CD4-positive, CD25-positive, alpha-beta regulatory T cell (primary cell): Measurements from ENCODE around the gene CAMK1D. TPM values are rescaled to one million over a fixed set of nuclear protein-coding genes. Genes with fewer than 3 reads are reported as not detected.

ENCODE experiments used
- ATAC-seq, 2 donors: fragments of 150-1000 bp; cut with Tn5 transposase; one replicate each; pipeline ENCODE4 v1.10.0; 2021; ENCODE audit warnings: low read depth in 2 of 2, moderate number of reproducible peaks in 2 of 2, moderate library complexity in 1 of 2
- DNase-seq, 3 donors: peaks; one replicate each; pipeline versions ENCODE4 v3.0.0 to v3.0.0-alpha.2; 2012 to 2022; ENCODE audit warnings: mixed read lengths in 1 of 3
- H3K27ac ChIP-seq: one replicate; pipeline ENCODE4 v1.7.0; 2013; ENCODE audit warnings: mild to moderate bottlenecking, low read length; ENCODE audit not compliant: insufficient read depth, poor library complexity, severe bottlenecking
- H3K27me3 ChIP-seq: one replicate; pipeline ENCODE4 v1.7.0; 2013; ENCODE audit warnings: low read length; ENCODE audit not compliant: control insufficient read depth, insufficient read depth
- H3K36me3 ChIP-seq: one replicate; pipeline ENCODE4 v1.7.0; 2013; ENCODE audit warnings: mild to moderate bottlenecking, low read length, moderate library complexity; ENCODE audit not compliant: control insufficient read depth, insufficient read depth
- H3K4me1 ChIP-seq: 2 replicates; pipeline ENCODE4 v1.7.0; 2013; ENCODE audit warnings: mild to moderate bottlenecking, low read length; ENCODE audit not compliant: insufficient read depth, control insufficient read depth, poor library complexity, severe bottlenecking
- H3K4me3 ChIP-seq: one replicate; pipeline ENCODE4 v1.7.0; 2013; ENCODE audit warnings: low read depth, mild to moderate bottlenecking, low read length, moderate library complexity
- H3K9me3 ChIP-seq, 2 experiments: 1 replicate in 1 of 2; 2 replicates in 1 of 2; pipeline ENCODE4 v1.7.0; 2013; ENCODE audit warnings: low read length in 2 of 2, mild to moderate bottlenecking in 1 of 2, moderate library complexity in 1 of 2; ENCODE audit not compliant: control insufficient read depth in 2 of 2
- H3K27ac Mint-ChIP-seq, 3 donors: one replicate each; pipeline ENCODE4 v1.8.0; 2020 to 2022; ENCODE audit warnings: mild to moderate bottlenecking in 3 of 3, mixed read lengths in 3 of 3, moderate library complexity in 2 of 3
- H3K27me3 Mint-ChIP-seq: one replicate; pipeline ENCODE4 v1.8.0; 2022; ENCODE audit warnings: mild to moderate bottlenecking, mixed read lengths
- H3K36me3 Mint-ChIP-seq: one replicate; pipeline ENCODE4 v1.8.0; 2020; ENCODE audit warnings: mixed read lengths
- H3K4me1 Mint-ChIP-seq, 4 donors: one replicate each; pipeline ENCODE4 v1.8.0; 2020 to 2022; ENCODE audit warnings: mixed read lengths in 4 of 4, mild to moderate bottlenecking in 1 of 4
- H3K4me3 Mint-ChIP-seq, 4 donors: one replicate each; pipeline ENCODE4 v1.8.0; 2020 to 2022; ENCODE audit warnings: mild to moderate bottlenecking in 4 of 4, mixed read lengths in 4 of 4, moderate library complexity in 3 of 4
- H3K9me3 Mint-ChIP-seq, 7 donors: one replicate each; pipeline ENCODE4 v1.8.0; 2020 to 2022; ENCODE audit warnings: mixed read lengths in 7 of 7, mild to moderate bottlenecking in 3 of 7, moderate library complexity in 2 of 7
- polyA plus RNA-seq, 4 donors: library from polyadenylated mRNA; unstranded; fragments of 300-500 nt; fragmentation: Illumina TruSeq; gene quantifications; one replicate each; pipeline ENCODE4 v1.2.3, GENCODE V29; 2021
- total RNA-seq: library from RNA; stranded (reverse); gene quantifications from one replicate; pipeline ENCODE4 v1.2.3, GENCODE V29; 2022

The CAMK1D gene
- total and polyA plus RNA-seq, 5 donors from 2014 or later: 4.4 to 25.3 (median 5.2) TPM

GRCh38 chr10:12835709-12836108, 486.4 kb downstream of the CAMK1D start:
- Mint-ChIP-seq H3K4me3 (no peak overlapping the region), H3K27me3 (peaks cover 4% of the 10 kb centered on the region), H3K36me3 (peaks cover 7% of the 10 kb centered on the region), H3K27ac (no peak overlapping the region), H3K4me1 (no peaks in the 10 kb centered on the region), H3K9me3 (peaks cover 0 to 2% (median 0%) of the 10 kb centered on the region in 7 donors)
- no peaks in the 10 kb centered on the region for H3K4me1 ChIP-seq
- H3K4me3 ChIP-seq: no peak overlapping the region
- no peaks in the 10 kb centered on the region for H3K36me3 ChIP-seq
- no peak overlapping the region for H3K27ac ChIP-seq
- ATAC-seq (no peak), DNase-seq (no peak)
- H3K27me3 ChIP-seq: no peaks in the 10 kb centered on the region
- H3K9me3 ChIP-seq: no peaks in the 10 kb centered on the region

GRCh38 chr10:12838366-12838765, 489.0 kb downstream of the CAMK1D start:
- Histone ChIP-seq H3K9me3 (no peaks in the 10 kb centered on the region), H3K4me1 (no peaks in the 10 kb centered on the region), H3K27ac (no peak overlapping the region), H3K36me3 (no peaks in the 10 kb centered on the region), H3K4me3 (no peak overlapping the region), H3K27me3 (no peaks in the 10 kb centered on the region)
- Mint-ChIP-seq H3K4me3 (no peak overlapping the region), H3K27ac (no peak overlapping the region), H3K27me3 (peaks cover 4% of the 10 kb centered on the region), H3K36me3 (no peaks in the 10 kb centered on the region), H3K4me1 (no peaks in the 10 kb centered on the region), H3K9me3 (peaks cover 0 to 2% (median 0%) of the 10 kb centered on the region in 7 donors)
- no peak for DNase-seq
- no peak for ATAC-seq

GRCh38 chr10:12838995-12839927, 489.9 kb downstream of the CAMK1D start:
- Histone ChIP-seq H3K36me3 (no peaks in the 10 kb centered on the region), H3K9me3 (no peaks in the 10 kb centered on the region), H3K27ac (no peak overlapping the region), H3K4me1 (no peaks in the 10 kb centered on the region), H3K4me3 (no peak overlapping the region), H3K27me3 (no peaks in the 10 kb centered on the region)
- ATAC-seq (no peak), DNase-seq (no peak)
- H3K27me3 Mint-ChIP-seq: peaks cover 4% of the 10 kb centered on the region
- no peaks in the 10 kb centered on the region for H3K36me3 Mint-ChIP-seq
- H3K4me1 Mint-ChIP-seq: no peaks in the 10 kb centered on the region
- H3K4me3 Mint-ChIP-seq: no peak overlapping the region
- H3K9me3 Mint-ChIP-seq: peaks cover 0 to 2% (median 0%) of the 10 kb centered on the region in 7 donors
- H3K27ac Mint-ChIP-seq: no peak overlapping the region

DNA sequence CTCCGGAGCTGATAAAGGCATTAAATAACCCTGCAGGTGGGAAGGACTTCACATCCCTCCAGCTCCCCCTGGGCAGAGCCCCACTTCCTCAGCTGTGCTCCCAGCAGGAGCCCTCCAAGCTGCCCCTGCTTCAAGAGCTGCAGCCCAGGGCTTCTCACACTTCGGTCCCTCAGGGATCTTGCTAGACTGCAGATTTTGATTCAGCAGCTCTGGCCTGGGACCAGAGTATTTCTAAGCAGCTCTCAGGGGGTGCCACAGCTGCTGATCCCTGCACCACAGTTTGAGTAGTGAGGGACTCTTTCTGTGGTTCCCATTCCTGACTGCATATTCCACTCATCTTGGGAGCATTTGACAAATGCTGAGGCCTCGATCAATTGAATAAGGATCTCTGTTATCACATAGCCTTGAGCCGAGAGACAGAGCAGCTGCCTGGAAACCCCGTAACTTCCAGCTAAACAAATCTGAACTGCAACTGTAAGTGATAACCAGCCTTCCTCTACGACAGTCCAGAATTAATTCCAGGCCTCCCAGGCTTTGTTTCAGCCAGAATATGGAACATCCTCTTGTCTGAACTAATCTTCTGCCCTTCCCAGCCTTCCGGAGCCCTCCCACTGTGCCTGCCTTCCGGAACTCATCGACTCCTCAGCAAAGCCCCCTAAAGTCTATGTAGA, 490.7 kb downstream of the CAMK1D start:
- Histone ChIP-seq H3K27ac (no peak overlapping the region), H3K27me3 (no peaks in the 10 kb centered on the region), H3K4me1 (no peaks in the 10 kb centered on the region), H3K36me3 (no peaks in the 10 kb centered on the region), H3K4me3 (no peak overlapping the region), H3K9me3 (no peaks in the 10 kb centered on the region)
- H3K4me3 Mint-ChIP-seq: no peak overlapping the region
- no peaks in the 10 kb centered on the region for H3K4me1 Mint-ChIP-seq
- H3K27me3 Mint-ChIP-seq: peaks cover 4% of the 10 kb centered on the region
- no peaks in the 10 kb centered on the region for H3K36me3 Mint-ChIP-seq
- no peak for ATAC-seq
- H3K9me3 Mint-ChIP-seq: peaks cover 0 to 2% (median 0%) of the 10 kb centered on the region in 7 donors
- DNase-seq: no peak
- no peak overlapping the region for H3K27ac Mint-ChIP-seq

- DNase-seq: no peak
- Mint-ChIP-seq H3K9me3 (peaks cover 0 to 2% (median 0%) of the 10 kb centered on the region in 7 donors), H3K4me3 (no peak overlapping the region), H3K36me3 (no peaks in the 10 kb centered on the region), H3K27me3 (peaks cover 4% of the 10 kb centered on the region), H3K27ac (no peak overlapping the region), H3K4me1 (no peaks in the 10 kb centered on the region)
- Histone ChIP-seq H3K36me3 (no peaks in the 10 kb centered on the region), H3K9me3 (no peaks in the 10 kb centered on the region), H3K4me1 (no peaks in the 10 kb centered on the region), H3K27me3 (no peaks in the 10 kb centered on the region), H3K4me3 (no peak overlapping the region), H3K27ac (no peak overlapping the region)
- no peak for ATAC-seq
Observed at GRCh38 chr10:12841426-12841825, 492.1 kb downstream of the CAMK1D start.

GRCh38 chr10:12841826-12842225, 492.5 kb downstream of the CAMK1D start:
- Histone ChIP-seq H3K27me3 (no peaks in the 10 kb centered on the region), H3K4me3 (no peak overlapping the region)
- no peak overlapping the region for H3K4me3 Mint-ChIP-seq

GRCh38 chr10:12842310-12842709, 493.0 kb downstream of the CAMK1D start:
- Histone ChIP-seq H3K27ac (no peak overlapping the region), H3K4me3 (no peak overlapping the region), H3K4me1 (no peaks in the 10 kb centered on the region), H3K36me3 (no peaks in the 10 kb centered on the region), H3K9me3 (no peaks in the 10 kb centered on the region), H3K27me3 (no peaks in the 10 kb centered on the region)
- Mint-ChIP-seq H3K27ac (no peak overlapping the region), H3K27me3 (peaks cover 12% of the 10 kb centered on the region), H3K4me1 (no peaks in the 10 kb centered on the region), H3K9me3 (peaks cover 0 to 2% (median 0%) of the 10 kb centered on the region in 7 donors), H3K4me3 (no peak overlapping the region), H3K36me3 (no peaks in the 10 kb centered on the region)
- no peak for ATAC-seq
- no peak for DNase-seq

More at GRCh38 chr10:12841826-12842225, 492.5 kb downstream of the CAMK1D start:
- no peaks in the 10 kb centered on the region for H3K36me3 Mint-ChIP-seq
- peaks cover 0 to 2% (median 0%) of the 10 kb centered on the region in 7 donors for H3K9me3 Mint-ChIP-seq
- Histone ChIP-seq H3K9me3 (no peaks in the 10 kb centered on the region), H3K36me3 (no peaks in the 10 kb centered on the region), H3K27ac (no peak overlapping the region), H3K4me1 (no peaks in the 10 kb centered on the region)
- peaks cover 7% of the 10 kb centered on the region for H3K27me3 Mint-ChIP-seq
- no peak for ATAC-seq
- no peak overlapping the region for H3K27ac Mint-ChIP-seq
- DNase-seq: no peak
- H3K4me1 Mint-ChIP-seq: no peaks in the 10 kb centered on the region
